Measurements from ENCODE around the gene MEF2C. TPM values are rescaled to one million over a fixed set of nuclear protein-coding genes. Genes with fewer than 3 reads are reported as not detected.

MEF2C gene
- total RNA-seq, 1 experiment from 2014 or later: 9.9 TPM

DNA sequence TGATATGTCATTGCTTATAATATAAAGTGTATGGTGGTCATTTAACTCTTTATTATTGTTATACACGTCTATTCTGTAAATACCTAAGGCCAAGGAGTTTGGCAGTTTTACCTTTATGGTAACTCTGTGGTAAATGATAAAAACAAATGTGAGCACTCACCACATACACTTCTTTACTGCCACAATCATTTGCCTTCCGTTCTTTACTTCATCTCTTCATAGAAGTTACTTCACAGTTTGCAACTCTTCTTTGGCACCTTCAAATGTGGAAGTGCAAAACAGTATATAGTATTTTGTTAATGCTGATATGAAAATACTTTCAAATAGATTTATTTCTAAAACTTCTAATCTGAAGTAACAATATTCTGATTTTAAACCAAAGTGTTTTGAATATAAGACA lies 4.4 kb upstream of the MEF2C start:
- Histone ChIP-seq H3K4me3 (ENCODE audit: low read depth in 2 of 2, low read length in 2 of 2) (no peak overlapping the region), H3K27me3 (ENCODE audit: control insufficient read depth, insufficient read depth, low read length) (no peaks in the 10 kb centered on the region), H3K4me1 (ENCODE audit: control insufficient read depth, insufficient read depth, low read length) (peaks cover 30% of the 10 kb centered on the region), H3K9me3 (ENCODE audit: control insufficient read depth, insufficient read depth, low read depth, low read length) (no peaks in the 10 kb centered on the region), H3K36me3 (ENCODE audit: control insufficient read depth, insufficient read depth, low read length) (no peaks in the 10 kb centered on the region; the same call in 1 of the 2 replicates), H3K27ac (ENCODE audit: low read length) (no peak overlapping the region)
- DNase-seq (ENCODE audit: low read depth, low spot score): no peak
- no peak for ATAC-seq
- ChIA-PET POLR2A (no interaction called here), CTCF (no interaction called here)
- TF ChIP-seq SIN3A (IDR thresholded peaks at IDR 0.05; ENCODE audit: borderline replicate concordance, insufficient read depth, low read depth, low read length): no peak
- TF ChIP-seq REST (IDR thresholded peaks at IDR 0.05; ENCODE audit: insufficient read depth in 1 of 2, low read depth in 2 of 2, low read length in 1 of 2): no peak
- no peak for TF ChIP-seq TCF7L2 (IDR thresholded peaks at IDR 0.05; ENCODE audit: low read depth, low read length)
- TF ChIP-seq POLR2AphosphoS5 (IDR thresholded peaks at IDR 0.05; ENCODE audit: low read depth, low read length): no peak
- TF ChIP-seq, protein P1, sequence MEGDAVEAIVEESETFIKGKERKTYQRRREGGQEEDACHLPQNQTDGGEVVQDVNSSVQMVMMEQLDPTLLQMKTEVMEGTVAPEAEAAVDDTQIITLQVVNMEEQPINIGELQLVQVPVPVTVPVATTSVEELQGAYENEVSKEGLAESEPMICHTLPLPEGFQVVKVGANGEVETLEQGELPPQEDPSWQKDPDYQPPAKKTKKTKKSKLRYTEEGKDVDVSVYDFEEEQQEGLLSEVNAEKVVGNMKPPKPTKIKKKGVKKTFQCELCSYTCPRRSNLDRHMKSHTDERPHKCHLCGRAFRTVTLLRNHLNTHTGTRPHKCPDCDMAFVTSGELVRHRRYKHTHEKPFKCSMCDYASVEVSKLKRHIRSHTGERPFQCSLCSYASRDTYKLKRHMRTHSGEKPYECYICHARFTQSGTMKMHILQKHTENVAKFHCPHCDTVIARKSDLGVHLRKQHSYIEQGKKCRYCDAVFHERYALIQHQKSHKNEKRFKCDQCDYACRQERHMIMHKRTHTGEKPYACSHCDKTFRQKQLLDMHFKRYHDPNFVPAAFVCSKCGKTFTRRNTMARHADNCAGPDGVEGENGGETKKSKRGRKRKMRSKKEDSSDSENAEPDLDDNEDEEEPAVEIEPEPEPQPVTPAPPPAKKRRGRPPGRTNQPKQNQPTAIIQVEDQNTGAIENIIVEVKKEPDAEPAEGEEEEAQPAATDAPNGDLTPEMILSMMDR (IDR thresholded peaks at IDR 0.05): no peak
- in situ Hi-C loops (cut with HindIII; ENCODE audit: low pct_unique_long_range_greater_than_20kb, low sequenced_read_pairs) (no loop called here), intact Hi-C loops (cut with micrococcal nuclease; ENCODE audit: unreplicated experiment) (loop anchor here (10.0 kb wide), 1 partner anchor 1377 kb away; no protein-coding TSS in a partner anchor)
- no TSS peak for BruUV-seq (replicated peaks)

GRCh38 chr5:88886746-88887341 lies 3.9 kb upstream of the MEF2C start:
- Histone ChIP-seq H3K4me1 (ENCODE audit: control insufficient read depth, insufficient read depth, low read length) (peaks cover 30% of the 10 kb centered on the region), H3K4me3 (ENCODE audit: low read depth in 2 of 2, low read length in 2 of 2) (no peak overlapping the region), H3K27me3 (ENCODE audit: control insufficient read depth, insufficient read depth, low read length) (no peaks in the 10 kb centered on the region), H3K9me3 (ENCODE audit: control insufficient read depth, insufficient read depth, low read depth, low read length) (no peaks in the 10 kb centered on the region), H3K36me3 (ENCODE audit: control insufficient read depth, insufficient read depth, low read length) (no peaks in the 10 kb centered on the region; the same call in 1 of the 2 replicates), H3K27ac (ENCODE audit: low read length) (0 out of 2 replicates have a peak overlapping the region, but pooled peaks have one; percentile 49)
- TF ChIP-seq TCF7L2 (IDR thresholded peaks at IDR 0.05; ENCODE audit: low read depth, low read length): no peak
- TF ChIP-seq POLR2AphosphoS5 (IDR thresholded peaks at IDR 0.05; ENCODE audit: low read depth, low read length): no peak
- no peak for TF ChIP-seq SIN3A (IDR thresholded peaks at IDR 0.05; ENCODE audit: borderline replicate concordance, insufficient read depth, low read depth, low read length)
- TF ChIP-seq, protein P1 (IDR thresholded peaks at IDR 0.05): no peak
- TF ChIP-seq REST (IDR thresholded peaks at IDR 0.05; ENCODE audit: insufficient read depth in 1 of 2, low read depth in 2 of 2, low read length in 1 of 2): no peak
- DNase-seq (ENCODE audit: low read depth, low spot score): no peak
- in situ Hi-C loops (cut with HindIII; ENCODE audit: low pct_unique_long_range_greater_than_20kb, low sequenced_read_pairs): no loop called here
- ChIA-PET POLR2A (no interaction called here), CTCF (no interaction called here)
- no peak for ATAC-seq
- intact Hi-C loops (cut with micrococcal nuclease; ENCODE audit: unreplicated experiment): loop anchor here (10.0 kb wide), 1 partner anchor 1378 kb away; no protein-coding TSS in a partner anchor
- no TSS peak for BruUV-seq (replicated peaks)
